Liver (tissue), 9 donors: ENCODE results near the gene KNOP1. TPM values are rescaled to one million over a fixed set of nuclear protein-coding genes. Genes with fewer than 3 reads are reported as not detected.

Source experiments
- DNase-seq: peaks from one replicate; pipeline ENCODE4 v3.0.0-alpha.2; 2017; ENCODE audit warnings: low spot score
- H3K27ac ChIP-seq, 2 donors: one replicate each; pipeline ENCODE4 v1.7.0; 2013; ENCODE audit warnings: inconsistent platforms in 2 of 2, low read length in 2 of 2, control low read depth in 1 of 2, low read depth in 1 of 2, mild to moderate bottlenecking in 1 of 2
- H3K27me3 ChIP-seq, 4 donors: one replicate each; pipeline versions ENCODE4 v1.6.1 to v1.7.0; 2013; ENCODE audit warnings: low read length in 3 of 4, inconsistent platforms in 1 of 4, mild to moderate bottlenecking in 1 of 4, moderate library complexity in 1 of 4; ENCODE audit not compliant: control insufficient read depth in 4 of 4, insufficient read depth in 4 of 4
- H3K36me3 ChIP-seq, 4 donors: one replicate each; pipeline versions ENCODE4 v1.6.1 to v1.7.0; 2013; ENCODE audit warnings: low read length in 3 of 4, mild to moderate bottlenecking in 3 of 4, low read depth in 1 of 4, moderate library complexity in 1 of 4; ENCODE audit not compliant: control insufficient read depth in 4 of 4, insufficient read depth in 3 of 4
- H3K4me1 ChIP-seq, 4 donors: one replicate each; pipeline versions ENCODE4 v1.6.1 to v1.7.0; 2013; ENCODE audit warnings: low read length in 3 of 4, mild to moderate bottlenecking in 3 of 4, moderate library complexity in 1 of 4; ENCODE audit not compliant: control insufficient read depth in 4 of 4, insufficient read depth in 4 of 4
- H3K4me3 ChIP-seq, 3 donors: one replicate each; pipeline versions ENCODE4 v1.6.1 to v1.7.0; 2013; ENCODE audit warnings: low read length in 3 of 3, control low read depth in 1 of 3, low read depth in 1 of 3, mild to moderate bottlenecking in 1 of 3
- H3K9ac ChIP-seq, 2 donors: one replicate each; pipeline ENCODE4 v1.7.0; 2013; ENCODE audit warnings: low read length in 2 of 2, mild to moderate bottlenecking in 2 of 2, moderate library complexity in 2 of 2, control low read depth in 1 of 2, low read depth in 1 of 2
- H3K9me3 ChIP-seq, 4 donors: one replicate each; pipeline versions ENCODE4 v1.6.1 to v1.7.0; 2013; ENCODE audit warnings: low read length in 3 of 4; ENCODE audit not compliant: control insufficient read depth in 4 of 4
- EGR1 ChIP-seq, 2 donors: IDR thresholded peaks; 2 replicates each; pipeline ENCODE4 v1.6.1; 2016 to 2018; ENCODE audit warnings: antibody characterized with exemption in 2 of 2, low read depth in 2 of 2
- FOXA1 ChIP-seq: IDR thresholded peaks from 2 replicates; pipeline ENCODE4 v1.6.1; 2016; ENCODE audit warnings: antibody characterized with exemption
- GABPA ChIP-seq, 2 donors: IDR thresholded peaks in 1 of 2; conservative IDR thresholded peaks in 1 of 2; 2 replicates each; pipeline ENCODE4 v1.6.1; 2016; ENCODE audit warnings: antibody characterized with exemption in 2 of 2, mild to moderate bottlenecking in 1 of 2, moderate library complexity in 1 of 2
- HNF4A ChIP-seq, 2 donors: conservative IDR thresholded peaks; 2 replicates each; pipeline ENCODE4 v1.6.1; 2016; ENCODE audit warnings: antibody characterized with exemption in 2 of 2, mild to moderate bottlenecking in 2 of 2
- HNF4G ChIP-seq: IDR thresholded peaks from 2 replicates; pipeline ENCODE4 v1.6.1; 2016; ENCODE audit warnings: antibody characterized with exemption
- JUND ChIP-seq, 2 donors: IDR thresholded peaks; 2 replicates each; pipeline ENCODE4 v1.6.1; 2016; ENCODE audit warnings: antibody characterized with exemption in 2 of 2
- NR2F2 ChIP-seq: IDR thresholded peaks from 2 replicates; pipeline ENCODE4 v1.6.1; 2016; ENCODE audit warnings: antibody characterized with exemption
- RAD21 ChIP-seq, 2 donors: IDR thresholded peaks; 2 replicates each; pipeline ENCODE4 v1.6.1; 2016; ENCODE audit warnings: antibody characterized with exemption in 2 of 2, mild to moderate bottlenecking in 2 of 2
- RXRA ChIP-seq, 2 donors: IDR thresholded peaks; 2 replicates each; pipeline ENCODE4 v1.6.1; 2017 to 2018; ENCODE audit warnings: antibody characterized with exemption in 2 of 2, mild to moderate bottlenecking in 1 of 2
- SP1 ChIP-seq: IDR thresholded peaks from 2 replicates; pipeline ENCODE4 v1.6.1; 2018; ENCODE audit warnings: antibody characterized with exemption, mild to moderate bottlenecking
- TAF1 ChIP-seq: conservative IDR thresholded peaks from 2 replicates; pipeline ENCODE4 v1.6.1; 2016; ENCODE audit warnings: antibody characterized with exemption, mild to moderate bottlenecking
- YY1 ChIP-seq: IDR thresholded peaks from 2 replicates; pipeline ENCODE4 v1.6.1; 2016; ENCODE audit warnings: antibody characterized with exemption, mild to moderate bottlenecking
- WGBS: extraction: QIAGEN DNeasy Blood & Tissue Kit; methylation state at CpG from one replicate; pipeline ENCODE4 v1.1.7; 2013; 5-methylcytosine and 5-hydroxymethylcytosine counted together
- polyA plus RNA-seq, 2 donors: library from polyadenylated mRNA; stranded (reverse) in 1 of 2; unstranded in 1 of 2; fragments of 200-250 nt in 1 of 2; fragments of >200 nt in 1 of 2; fragmentation: Nextera tagmentation in 1 of 2; extraction: Ambion mirVana in 1 of 2; gene quantifications; one replicate each; pipeline versions ENCODE4 v1.2.1 to v1.2.3, GENCODE V29; 2013 to 2015
- total RNA-seq, 2 donors: library from RNA; depleted of rRNA; stranded (reverse); fragments of >200 nt; gene quantifications; one replicate each; pipeline ENCODE4 v1.2.3, GENCODE V29; 2014
- TF ChIP-seq, protein P1 (sequence below): IDR thresholded peaks from 2 replicates; pipeline ENCODE4 v1.6.1; 2016; ENCODE audit warnings: antibody characterized with exemption, mild to moderate bottlenecking
- TF ChIP-seq, protein P2 (sequence below): IDR thresholded peaks from 2 replicates; pipeline ENCODE4 v1.6.1; 2016; ENCODE audit warnings: antibody characterized with exemption
- TF ChIP-seq, protein P3 (sequence below): fragments of 150-350 bp; IDR thresholded peaks from 2 replicates; pipeline ENCODE4 v1.5.1; 2017; ENCODE audit warnings: improper control_type of control experiment, low read depth, low read length; ENCODE audit not compliant: missing input control
- TF ChIP-seq, protein P4 (sequence below): IDR thresholded peaks from 2 replicates; pipeline ENCODE4 v1.6.1; 2016; ENCODE audit warnings: antibody characterized with exemption
- TF ChIP-seq, protein P5 (sequence below): IDR thresholded peaks from 2 replicates; pipeline ENCODE4 v1.6.1; 2016; ENCODE audit warnings: antibody characterized with exemption
- donor health status: healthy.
- donor health status: healthy.
- donor health status: healthy.
- donor health status: healthy.
- donor health status: healthy.

The KNOP1 gene
- total and polyA plus RNA-seq, 4 donors = 4.1 to 6.7 (median 5.7) TPM

DNA sequence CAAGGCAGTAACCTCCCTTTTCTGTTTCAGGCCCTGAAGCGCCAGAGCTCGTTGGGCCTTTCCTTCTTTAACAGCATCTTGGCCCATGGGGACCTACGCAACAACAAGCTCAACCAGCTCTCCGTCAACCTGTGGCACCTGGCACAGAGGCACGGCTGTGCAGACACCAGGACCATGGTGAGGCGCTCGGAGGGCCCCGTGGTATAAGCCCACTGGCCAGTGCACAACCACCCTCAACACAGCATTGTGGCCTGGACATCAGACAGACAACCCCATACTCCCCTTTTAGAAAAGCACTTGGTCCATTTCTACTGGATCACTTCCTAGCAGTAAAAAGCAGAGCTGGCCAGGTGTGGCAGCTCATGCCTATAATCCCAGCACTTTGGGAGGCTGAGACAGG, 18.6 kb downstream of the KNOP1 start:
- no peak overlapping the region for H3K27ac ChIP-seq
- peaks cover 0 to 12% (median 7%) of the 10 kb centered on the region in 4 donors for H3K4me1 ChIP-seq
- no peak overlapping the region for H3K9ac ChIP-seq
- H3K4me3 ChIP-seq = no peak overlapping the region
- H3K9me3 ChIP-seq = no peaks in the 10 kb centered on the region
- no peak for DNase-seq
- H3K36me3 ChIP-seq = peaks cover 0 to 13% (median 2%) of the 10 kb centered on the region in 4 donors
- 98% methylated on average over 8 of the region's 8 CpGs for WGBS
- no peaks in the 10 kb centered on the region for H3K27me3 ChIP-seq
- no peak for TF ChIP-seq FOXA1
- no peak for TF ChIP-seq JUND (IDR thresholded peaks at IDR 0.05)
- TF ChIP-seq EGR1 (IDR thresholded peaks at IDR 0.05; ENCODE audit: low read depth in 2 of 2) = no peak
- TF ChIP-seq SP1 = no peak
- TF ChIP-seq, protein P1, sequence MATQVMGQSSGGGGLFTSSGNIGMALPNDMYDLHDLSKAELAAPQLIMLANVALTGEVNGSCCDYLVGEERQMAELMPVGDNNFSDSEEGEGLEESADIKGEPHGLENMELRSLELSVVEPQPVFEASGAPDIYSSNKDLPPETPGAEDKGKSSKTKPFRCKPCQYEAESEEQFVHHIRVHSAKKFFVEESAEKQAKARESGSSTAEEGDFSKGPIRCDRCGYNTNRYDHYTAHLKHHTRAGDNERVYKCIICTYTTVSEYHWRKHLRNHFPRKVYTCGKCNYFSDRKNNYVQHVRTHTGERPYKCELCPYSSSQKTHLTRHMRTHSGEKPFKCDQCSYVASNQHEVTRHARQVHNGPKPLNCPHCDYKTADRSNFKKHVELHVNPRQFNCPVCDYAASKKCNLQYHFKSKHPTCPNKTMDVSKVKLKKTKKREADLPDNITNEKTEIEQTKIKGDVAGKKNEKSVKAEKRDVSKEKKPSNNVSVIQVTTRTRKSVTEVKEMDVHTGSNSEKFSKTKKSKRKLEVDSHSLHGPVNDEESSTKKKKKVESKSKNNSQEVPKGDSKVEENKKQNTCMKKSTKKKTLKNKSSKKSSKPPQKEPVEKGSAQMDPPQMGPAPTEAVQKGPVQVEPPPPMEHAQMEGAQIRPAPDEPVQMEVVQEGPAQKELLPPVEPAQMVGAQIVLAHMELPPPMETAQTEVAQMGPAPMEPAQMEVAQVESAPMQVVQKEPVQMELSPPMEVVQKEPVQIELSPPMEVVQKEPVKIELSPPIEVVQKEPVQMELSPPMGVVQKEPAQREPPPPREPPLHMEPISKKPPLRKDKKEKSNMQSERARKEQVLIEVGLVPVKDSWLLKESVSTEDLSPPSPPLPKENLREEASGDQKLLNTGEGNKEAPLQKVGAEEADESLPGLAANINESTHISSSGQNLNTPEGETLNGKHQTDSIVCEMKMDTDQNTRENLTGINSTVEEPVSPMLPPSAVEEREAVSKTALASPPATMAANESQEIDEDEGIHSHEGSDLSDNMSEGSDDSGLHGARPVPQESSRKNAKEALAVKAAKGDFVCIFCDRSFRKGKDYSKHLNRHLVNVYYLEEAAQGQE = no peak
- TF ChIP-seq, protein P2, sequence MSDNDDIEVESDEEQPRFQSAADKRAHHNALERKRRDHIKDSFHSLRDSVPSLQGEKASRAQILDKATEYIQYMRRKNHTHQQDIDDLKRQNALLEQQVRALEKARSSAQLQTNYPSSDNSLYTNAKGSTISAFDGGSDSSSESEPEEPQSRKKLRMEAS = no peak
- no peak for TF ChIP-seq RAD21 (IDR thresholded peaks at IDR 0.05)
- TF ChIP-seq, protein P3, sequence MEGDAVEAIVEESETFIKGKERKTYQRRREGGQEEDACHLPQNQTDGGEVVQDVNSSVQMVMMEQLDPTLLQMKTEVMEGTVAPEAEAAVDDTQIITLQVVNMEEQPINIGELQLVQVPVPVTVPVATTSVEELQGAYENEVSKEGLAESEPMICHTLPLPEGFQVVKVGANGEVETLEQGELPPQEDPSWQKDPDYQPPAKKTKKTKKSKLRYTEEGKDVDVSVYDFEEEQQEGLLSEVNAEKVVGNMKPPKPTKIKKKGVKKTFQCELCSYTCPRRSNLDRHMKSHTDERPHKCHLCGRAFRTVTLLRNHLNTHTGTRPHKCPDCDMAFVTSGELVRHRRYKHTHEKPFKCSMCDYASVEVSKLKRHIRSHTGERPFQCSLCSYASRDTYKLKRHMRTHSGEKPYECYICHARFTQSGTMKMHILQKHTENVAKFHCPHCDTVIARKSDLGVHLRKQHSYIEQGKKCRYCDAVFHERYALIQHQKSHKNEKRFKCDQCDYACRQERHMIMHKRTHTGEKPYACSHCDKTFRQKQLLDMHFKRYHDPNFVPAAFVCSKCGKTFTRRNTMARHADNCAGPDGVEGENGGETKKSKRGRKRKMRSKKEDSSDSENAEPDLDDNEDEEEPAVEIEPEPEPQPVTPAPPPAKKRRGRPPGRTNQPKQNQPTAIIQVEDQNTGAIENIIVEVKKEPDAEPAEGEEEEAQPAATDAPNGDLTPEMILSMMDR = no peak
- TF ChIP-seq GABPA (IDR thresholded peaks at IDR 0.05 in 1 of 2, conservative IDR thresholded peaks at IDR 0.05 in 1 of 2) = no peak
- TF ChIP-seq, protein P4, sequence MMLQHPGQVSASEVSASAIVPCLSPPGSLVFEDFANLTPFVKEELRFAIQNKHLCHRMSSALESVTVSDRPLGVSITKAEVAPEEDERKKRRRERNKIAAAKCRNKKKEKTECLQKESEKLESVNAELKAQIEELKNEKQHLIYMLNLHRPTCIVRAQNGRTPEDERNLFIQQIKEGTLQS = no peak
- TF ChIP-seq TAF1 = no peak
- TF ChIP-seq NR2F2 = no peak
- TF ChIP-seq YY1 = no peak
- no peak for TF ChIP-seq RXRA (IDR thresholded peaks at IDR 0.05)
- TF ChIP-seq HNF4G = no peak
- TF ChIP-seq HNF4A (conservative IDR thresholded peaks at IDR 0.05) = no peak
- TF ChIP-seq, protein P5, sequence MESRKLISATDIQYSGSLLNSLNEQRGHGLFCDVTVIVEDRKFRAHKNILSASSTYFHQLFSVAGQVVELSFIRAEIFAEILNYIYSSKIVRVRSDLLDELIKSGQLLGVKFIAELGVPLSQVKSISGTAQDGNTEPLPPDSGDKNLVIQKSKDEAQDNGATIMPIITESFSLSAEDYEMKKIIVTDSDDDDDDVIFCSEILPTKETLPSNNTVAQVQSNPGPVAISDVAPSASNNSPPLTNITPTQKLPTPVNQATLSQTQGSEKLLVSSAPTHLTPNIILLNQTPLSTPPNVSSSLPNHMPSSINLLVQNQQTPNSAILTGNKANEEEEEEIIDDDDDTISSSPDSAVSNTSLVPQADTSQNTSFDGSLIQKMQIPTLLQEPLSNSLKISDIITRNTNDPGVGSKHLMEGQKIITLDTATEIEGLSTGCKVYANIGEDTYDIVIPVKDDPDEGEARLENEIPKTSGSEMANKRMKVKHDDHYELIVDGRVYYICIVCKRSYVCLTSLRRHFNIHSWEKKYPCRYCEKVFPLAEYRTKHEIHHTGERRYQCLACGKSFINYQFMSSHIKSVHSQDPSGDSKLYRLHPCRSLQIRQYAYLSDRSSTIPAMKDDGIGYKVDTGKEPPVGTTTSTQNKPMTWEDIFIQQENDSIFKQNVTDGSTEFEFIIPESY = no peak
